Measurements from ENCODE around the gene INTS13.

INTS13 gene

GRCh38 chr12:26857465-26858176 is 80.2 kb downstream of the INTS13 start:
- H3K27me3 ChIP-seq = no peaks in the 10 kb centered on the region
- no peaks in the 10 kb centered on the region for H3K36me3 ChIP-seq
- no peak overlapping the region for H3K27ac ChIP-seq
- H3K4me3 ChIP-seq (ENCODE audit: low read depth in 1 of 2, low read length in 1 of 2) = no peak overlapping the region
- TF ChIP-seq CTCF (IDR thresholded peaks at IDR 0.05) = no peak
- peaks cover 10 to 12% of the 10 kb centered on the region in 2 experiments for H3K4me1 ChIP-seq (ENCODE audit: control insufficient read depth in 1 of 2, insufficient read depth in 1 of 2, low read depth in 1 of 2, low read length in 1 of 2)
- H3K9me3 ChIP-seq = no peaks in the 10 kb centered on the region

GRCh38 chr12:26855337-26855736 is 82.4 kb downstream of the INTS13 start:
- peaks cover 10 to 12% of the 10 kb centered on the region in 2 experiments for H3K4me1 ChIP-seq (ENCODE audit: control insufficient read depth in 1 of 2, insufficient read depth in 1 of 2, low read depth in 1 of 2, low read length in 1 of 2)
- TF ChIP-seq CTCF (IDR thresholded peaks at IDR 0.05) = no peak
- H3K4me3 ChIP-seq (ENCODE audit: low read depth in 1 of 2, low read length in 1 of 2) = no peak overlapping the region
- no peak overlapping the region for H3K27ac ChIP-seq
- H3K36me3 ChIP-seq = no peaks in the 10 kb centered on the region
- no peaks in the 10 kb centered on the region for H3K27me3 ChIP-seq
- H3K9me3 ChIP-seq = no peaks in the 10 kb centered on the region

All from neutrophil (primary cell).